ENCODE data around the gene HADHB. TPM values are rescaled to one million over a fixed set of nuclear protein-coding genes. Genes with fewer than 3 reads are reported as not detected.
"Not testable (repeated sequence)": the region's sequence is repeated elsewhere in the genome, so short reads cannot be mapped to it uniquely, and the experiment has no call there.

HADHB gene
- total RNA-seq, 1 donor from 2014 or later = 79.4 TPM

DNA sequence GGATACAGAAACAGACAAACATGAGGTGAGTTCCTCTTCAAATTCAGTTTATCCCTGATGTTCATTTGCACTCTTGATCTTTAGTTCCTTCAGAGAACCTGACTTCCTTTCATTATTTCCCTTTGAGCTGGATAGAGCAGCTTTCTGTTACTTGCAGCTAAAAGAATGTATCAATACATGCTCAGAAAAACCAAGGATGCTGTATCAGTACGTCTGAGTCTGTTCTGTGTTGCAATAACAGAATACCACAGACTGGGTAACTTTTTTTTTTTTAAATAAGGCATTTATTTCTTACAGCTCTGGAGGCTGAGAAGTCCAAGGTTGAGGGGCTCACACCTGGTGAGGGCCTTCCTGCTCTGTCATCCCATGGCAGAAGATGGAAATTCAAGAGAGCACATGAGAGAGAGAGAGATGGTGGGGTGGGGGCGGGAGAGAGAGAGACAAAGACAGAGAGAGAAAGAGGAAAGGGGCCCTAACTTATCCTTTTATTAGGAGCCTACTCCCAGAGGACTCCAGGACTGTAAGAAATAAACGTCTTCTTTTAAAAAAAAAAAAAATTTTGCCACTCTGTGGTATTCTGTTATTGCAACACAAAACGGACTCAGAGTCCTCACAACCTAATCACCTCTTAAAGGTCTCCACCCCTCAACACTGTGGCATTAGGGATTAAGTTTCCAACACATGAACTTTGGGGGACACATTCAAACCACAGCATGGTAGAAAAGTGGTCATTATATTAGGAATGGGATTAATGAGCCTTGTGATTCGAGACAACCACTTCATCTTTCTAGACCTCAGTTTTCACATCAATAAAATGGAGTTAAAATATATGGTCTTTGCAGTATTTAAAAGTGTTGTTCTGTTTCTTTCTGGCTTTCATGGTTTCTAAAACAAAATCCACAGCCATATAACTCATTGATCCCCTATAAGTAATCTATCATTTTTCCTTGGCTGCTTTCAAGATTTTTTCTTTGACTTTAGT, 82.8 kb downstream of the HADHB start:
- H3K9me3 Mint-ChIP-seq = no peaks in the 10 kb centered on the region
- DNase-seq (ENCODE audit: low spot score in 2 of 2, unreplicated experiment in 2 of 2) = no peak

DNA sequence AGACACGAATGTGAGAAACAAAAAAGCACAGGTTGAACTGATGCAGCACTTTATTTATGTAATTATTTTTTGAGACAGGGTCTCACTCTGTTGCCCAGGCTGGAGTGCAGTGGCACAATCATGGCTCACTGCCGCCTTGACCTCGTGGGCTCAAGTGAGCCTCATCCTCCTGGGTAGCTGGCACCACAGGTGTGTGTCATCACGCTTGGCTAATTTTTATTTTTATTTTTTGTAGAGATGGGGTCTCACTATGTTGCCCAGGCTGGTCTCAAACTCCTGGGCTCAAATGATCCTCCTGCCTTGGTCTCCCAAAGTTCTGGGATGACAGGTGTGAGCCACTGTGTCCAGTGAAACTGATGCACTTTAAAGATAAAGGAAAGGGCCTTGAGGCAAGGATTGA, 84.3 kb downstream of the HADHB start:
- not testable (repeated sequence) for H3K27ac Mint-ChIP-seq; DNase-seq (ENCODE audit: low spot score in 2 of 2, unreplicated experiment in 2 of 2); H3K27me3 Mint-ChIP-seq (ENCODE audit: low read depth); H3K4me1 Mint-ChIP-seq; H3K4me3 Mint-ChIP-seq; H3K36me3 Mint-ChIP-seq; H3K9me3 Mint-ChIP-seq

More for the DNA sequence above, 82.8 kb downstream of the HADHB start:
- Mint-ChIP-seq H3K4me1 (peaks cover 6% of the 10 kb centered on the region), H3K36me3 (no peaks in the 10 kb centered on the region), H3K27ac (no peak overlapping the region), H3K4me3 (no peak overlapping the region), H3K27me3 (ENCODE audit: low read depth) (no peaks in the 10 kb centered on the region)
- TF ChIP-seq, protein P1, sequence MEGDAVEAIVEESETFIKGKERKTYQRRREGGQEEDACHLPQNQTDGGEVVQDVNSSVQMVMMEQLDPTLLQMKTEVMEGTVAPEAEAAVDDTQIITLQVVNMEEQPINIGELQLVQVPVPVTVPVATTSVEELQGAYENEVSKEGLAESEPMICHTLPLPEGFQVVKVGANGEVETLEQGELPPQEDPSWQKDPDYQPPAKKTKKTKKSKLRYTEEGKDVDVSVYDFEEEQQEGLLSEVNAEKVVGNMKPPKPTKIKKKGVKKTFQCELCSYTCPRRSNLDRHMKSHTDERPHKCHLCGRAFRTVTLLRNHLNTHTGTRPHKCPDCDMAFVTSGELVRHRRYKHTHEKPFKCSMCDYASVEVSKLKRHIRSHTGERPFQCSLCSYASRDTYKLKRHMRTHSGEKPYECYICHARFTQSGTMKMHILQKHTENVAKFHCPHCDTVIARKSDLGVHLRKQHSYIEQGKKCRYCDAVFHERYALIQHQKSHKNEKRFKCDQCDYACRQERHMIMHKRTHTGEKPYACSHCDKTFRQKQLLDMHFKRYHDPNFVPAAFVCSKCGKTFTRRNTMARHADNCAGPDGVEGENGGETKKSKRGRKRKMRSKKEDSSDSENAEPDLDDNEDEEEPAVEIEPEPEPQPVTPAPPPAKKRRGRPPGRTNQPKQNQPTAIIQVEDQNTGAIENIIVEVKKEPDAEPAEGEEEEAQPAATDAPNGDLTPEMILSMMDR (IDR thresholded peaks at IDR 0.05; ENCODE audit: unreplicated experiment) = no peak

GRCh38 chr2:26330114-26330549, 85.4 kb downstream of the HADHB start:
- no peaks in the 10 kb centered on the region for H3K36me3 Mint-ChIP-seq
- peaks cover 1% of the 10 kb centered on the region for H3K27me3 Mint-ChIP-seq (ENCODE audit: low read depth)
- H3K27ac Mint-ChIP-seq = no peak overlapping the region
- peaks cover 6% of the 10 kb centered on the region for H3K4me1 Mint-ChIP-seq
- peak; percentile 55 to 86 for DNase-seq (ENCODE audit: low spot score in 2 of 2, unreplicated experiment in 2 of 2)
- TF ChIP-seq, protein P1 (IDR thresholded peaks at IDR 0.05; ENCODE audit: unreplicated experiment) = peak; percentile 80
- no peak overlapping the region for H3K4me3 Mint-ChIP-seq
- no peaks in the 10 kb centered on the region for H3K9me3 Mint-ChIP-seq

- Mint-ChIP-seq H3K9me3 (no peaks in the 10 kb centered on the region), H3K36me3 (no peaks in the 10 kb centered on the region), H3K4me1 (peaks cover 6% of the 10 kb centered on the region), H3K27me3 (ENCODE audit: low read depth) (peaks cover 1% of the 10 kb centered on the region), H3K4me3 (no peak overlapping the region), H3K27ac (no peak overlapping the region)
- TF ChIP-seq, protein P1 (IDR thresholded peaks at IDR 0.05; ENCODE audit: unreplicated experiment) = no peak
- no peak for DNase-seq (ENCODE audit: low spot score in 2 of 2, unreplicated experiment in 2 of 2)
Observed at GRCh38 chr2:26330604-26331003, 85.9 kb downstream of the HADHB start.

DNA sequence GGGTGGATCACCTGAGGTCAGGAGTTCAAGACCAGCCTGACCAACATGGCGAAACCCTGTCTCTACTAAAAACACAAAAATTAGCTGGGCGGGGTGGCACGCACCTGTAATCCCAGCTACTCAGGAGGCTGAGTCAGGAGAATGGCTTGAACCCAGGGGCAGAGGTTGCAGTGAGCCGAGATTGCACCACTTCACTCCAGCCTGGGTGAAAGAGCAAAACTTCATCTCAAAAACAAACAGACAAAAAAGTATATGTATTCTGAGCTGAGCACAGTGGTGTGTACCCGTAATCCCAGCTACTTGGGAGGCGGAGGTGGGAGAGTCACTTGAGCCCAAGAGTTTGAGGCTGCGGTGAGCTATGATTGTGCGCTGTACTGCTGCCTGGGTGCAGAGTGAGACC, 86.6 kb downstream of the HADHB start:
- not testable (repeated sequence) for H3K27ac Mint-ChIP-seq; H3K4me3 Mint-ChIP-seq; H3K9me3 Mint-ChIP-seq; H3K27me3 Mint-ChIP-seq (ENCODE audit: low read depth); DNase-seq (ENCODE audit: low spot score in 2 of 2, unreplicated experiment in 2 of 2); H3K4me1 Mint-ChIP-seq; H3K36me3 Mint-ChIP-seq

DNA sequence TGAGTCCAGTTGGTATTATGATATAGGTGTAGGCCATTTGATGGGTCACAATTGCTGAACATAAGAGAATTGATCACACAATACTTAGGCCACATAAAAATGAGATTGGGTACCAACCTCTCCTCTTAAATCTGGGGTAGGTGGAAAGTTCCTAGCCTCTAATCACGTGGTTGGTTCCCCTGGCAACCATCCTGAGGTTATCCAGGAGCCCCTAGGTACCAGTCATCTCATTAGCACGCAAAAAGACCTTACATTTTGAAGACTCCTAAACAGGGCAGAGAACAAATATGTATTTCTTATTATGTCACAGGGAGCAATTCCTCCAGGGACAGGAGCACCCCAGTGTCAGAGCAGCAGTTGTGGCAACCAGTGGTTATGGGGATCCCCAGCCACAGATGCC, 88.6 kb downstream of the HADHB start:
- H3K36me3 Mint-ChIP-seq = no peaks in the 10 kb centered on the region
- H3K27ac Mint-ChIP-seq = no peak overlapping the region
- H3K27me3 Mint-ChIP-seq (ENCODE audit: low read depth) = peaks cover 1% of the 10 kb centered on the region
- TF ChIP-seq, protein P1 (IDR thresholded peaks at IDR 0.05; ENCODE audit: unreplicated experiment) = no peak
- H3K4me1 Mint-ChIP-seq = peaks cover 9% of the 10 kb centered on the region
- no peaks in the 10 kb centered on the region for H3K9me3 Mint-ChIP-seq
- no peak for DNase-seq (ENCODE audit: low spot score in 2 of 2, unreplicated experiment in 2 of 2)
- no peak overlapping the region for H3K4me3 Mint-ChIP-seq
